ENCODE measurements around the gene OSBP. TPM values are rescaled to one million over a fixed set of nuclear protein-coding genes. Genes with fewer than 3 reads are reported as not detected.
"Not testable (repeated sequence)": the region's sequence is repeated elsewhere in the genome, so short reads cannot be mapped to it uniquely, and the experiment has no call there.

OSBP gene
- total RNA-seq, 2 experiments from 2014 or later = 54.9 to 58.2 TPM

GRCh38 chr11:59545179-59546020 lies 70.2 kb downstream of the OSBP start:
- POLR2A ChIA-PET = no interaction called here
- DNase-seq = peak in 1 of 14 experiments; percentile 43
- no peak overlapping the region for H3K4me3 Mint-ChIP-seq

GRCh38 chr11:59544869-59545178 lies 70.8 kb downstream of the OSBP start:
- Histone ChIP-seq H3K9me3 (ENCODE audit: control insufficient read depth in 1 of 2, insufficient read depth in 1 of 2, low read length in 2 of 2) (no peaks in the 10 kb centered on the region), H3K36me3 (ENCODE audit: insufficient read depth, low read length) (no peaks in the 10 kb centered on the region), H3K4me3 (ENCODE audit: low read length) (no peak overlapping the region), H3K27ac (ENCODE audit: low read depth in 1 of 2, low read length in 2 of 2) (no peak overlapping the region), H3K4me1 (ENCODE audit: insufficient read depth, low read length) (no peaks in the 10 kb centered on the region), H3K27me3 (ENCODE audit: control insufficient read depth in 1 of 2, insufficient read depth in 2 of 2, low read length in 2 of 2) (no peaks in the 10 kb centered on the region)
- H3K4me1 Mint-ChIP-seq (ENCODE audit: low read depth) = peaks cover 6% of the 10 kb centered on the region
- no peak for TF ChIP-seq CTCF (IDR thresholded peaks at IDR 0.05)
- POLR2A ChIA-PET = no interaction called here
- ATAC-seq (ENCODE audit: poor library complexity) (no peak), DNase-seq (no peak)
- CTCF ChIA-PET = no interaction called here
- H3K9me3 Mint-ChIP-seq = no peaks in the 10 kb centered on the region
- H3K27me3 Mint-ChIP-seq = no peaks in the 10 kb centered on the region
- H3K36me3 Mint-ChIP-seq (ENCODE audit: low read depth) = peaks cover 5% of the 10 kb centered on the region
- no peak overlapping the region for H3K4me3 Mint-ChIP-seq
- H3K27ac Mint-ChIP-seq = no peak overlapping the region
- intact Hi-C loops (cut with DNase I, micrococcal nuclease) = loop anchor here in 1 of 2 experiments (5.0 kb wide), 1 partner anchor 212 kb away; the partner anchor contains the start of gene STX3

More at GRCh38 chr11:59545179-59546020, 70.2 kb downstream of the OSBP start:
- H3K27ac ChIP-seq (ENCODE audit: low read depth in 1 of 2, low read length in 2 of 2) = no peak overlapping the region
- H3K9me3 ChIP-seq (ENCODE audit: control insufficient read depth in 1 of 2, insufficient read depth in 1 of 2, low read length in 2 of 2) = no peaks in the 10 kb centered on the region
- Mint-ChIP-seq H3K9me3 (no peaks in the 10 kb centered on the region), H3K27ac (no peak overlapping the region), H3K27me3 (peaks cover 2% of the 10 kb centered on the region), H3K36me3 (ENCODE audit: low read depth) (peaks cover 9% of the 10 kb centered on the region), H3K4me1 (ENCODE audit: low read depth) (peaks cover 9% of the 10 kb centered on the region)
- H3K4me3 ChIP-seq (ENCODE audit: low read length) = no peak overlapping the region
- ATAC-seq (ENCODE audit: poor library complexity) = no peak
- TF ChIP-seq CTCF (IDR thresholded peaks at IDR 0.05) = no peak
- CTCF ChIA-PET = no interaction called here
- no peaks in the 10 kb centered on the region for H3K27me3 ChIP-seq (ENCODE audit: control insufficient read depth in 1 of 2, insufficient read depth in 2 of 2, low read length in 2 of 2)
- intact Hi-C loops (cut with DNase I, micrococcal nuclease) = loop anchor here in 1 of 2 experiments (5.0 kb wide), 1 partner anchor 212 kb away; the partner anchor contains the start of gene STX3
- H3K4me1 ChIP-seq (ENCODE audit: insufficient read depth, low read length) = peaks cover 4% of the 10 kb centered on the region
- no peaks in the 10 kb centered on the region for H3K36me3 ChIP-seq (ENCODE audit: insufficient read depth, low read length)

- H3K27ac Mint-ChIP-seq; ATAC-seq (ENCODE audit: poor library complexity); H3K4me1 ChIP-seq (ENCODE audit: insufficient read depth, low read length); H3K4me3 Mint-ChIP-seq; CTCF ChIA-PET; H3K4me3 ChIP-seq (ENCODE audit: low read length); H3K9me3 ChIP-seq (ENCODE audit: control insufficient read depth in 1 of 2, insufficient read depth in 1 of 2, low read length in 2 of 2); intact Hi-C loops (cut with DNase I, micrococcal nuclease); H3K36me3 Mint-ChIP-seq (ENCODE audit: low read depth); POLR2A ChIA-PET; H3K4me1 Mint-ChIP-seq (ENCODE audit: low read depth); H3K9me3 Mint-ChIP-seq; H3K27ac ChIP-seq (ENCODE audit: low read depth in 1 of 2, low read length in 2 of 2); DNase-seq; H3K36me3 ChIP-seq (ENCODE audit: insufficient read depth, low read length); H3K27me3 ChIP-seq (ENCODE audit: control insufficient read depth in 1 of 2, insufficient read depth in 2 of 2, low read length in 2 of 2); H3K27me3 Mint-ChIP-seq: not testable (repeated sequence)
Observed at GRCh38 chr11:59543713-59544112, 71.9 kb downstream of the OSBP start.
